Caco-2 (cell line): Measurements from ENCODE around the gene DHRS9. TPM values are rescaled to one million over a fixed set of nuclear protein-coding genes. Genes with fewer than 3 reads are reported as not detected.

Experiments used
- BruUV-seq: library from RNA; stranded (reverse); fragments of 400-500 nt; replicated peaks from 2 replicates; lab custom pipeline; 2021; lab: Mats Ljungman, UMichigan
- CTCF ChIA-PET: fragments of 300-600 bp; sonication (Branson Sonifier 250); formaldehyde crosslinking; loops from one replicate; lab custom pipeline; 2022; ENCODE audit warnings: antibody characterized with exemption; lab: Charles Lee
- POLR2A ChIA-PET: fragments of 300-600 bp; sonication (Branson Sonifier 250); formaldehyde crosslinking; loops from one replicate; lab custom pipeline; 2022; ENCODE audit warnings: antibody characterized with exemption; lab: Charles Lee
- DNase-seq, 2 experiments: peaks; one replicate each; pipeline versions ENCODE4 v3.0.0 to v3.0.0-alpha.2; 2020 to 2022
- H3K27me3 ChIP-seq: replicated peaks from 2 replicates; pipeline ENCODE4 v1.6.0; 2011; ENCODE audit warnings: low read length; ENCODE audit not compliant: control insufficient read depth, insufficient read depth
- H3K36me3 ChIP-seq: 2 replicates; pipeline ENCODE4 v1.5.1; 2011; ENCODE audit warnings: low read length; ENCODE audit not compliant: control insufficient read depth, insufficient read depth
- H3K4me1 ChIP-seq: fragments of 250-450 bp; sonication (Bioruptor Pico); 2 replicates; pipeline ENCODE4 v1.5.1; 2020; ENCODE audit warnings: mild to moderate bottlenecking
- H3K4me3 ChIP-seq: 2 replicates; pipeline ENCODE4 v1.5.1; 2011; ENCODE audit warnings: low read depth, mild to moderate bottlenecking, control low read depth, low read length
- H3K9me3 ChIP-seq: fragments of 250-450 bp; sonication (Bioruptor Pico); 2 replicates; pipeline ENCODE4 v1.5.1; 2020; ENCODE audit warnings: mild to moderate bottlenecking, moderate library complexity
- H3K27ac Mint-ChIP-seq: one replicate; pipeline ENCODE4 v1.8.0; 2022; ENCODE audit warnings: mixed read lengths; ENCODE audit not compliant: unreplicated experiment
- H3K27me3 Mint-ChIP-seq: one replicate; pipeline ENCODE4 v1.8.0; 2022; ENCODE audit warnings: mixed read lengths; ENCODE audit not compliant: insufficient read depth, unreplicated experiment
- H3K36me3 Mint-ChIP-seq: one replicate; pipeline ENCODE4 v1.8.0; 2022; ENCODE audit warnings: mild to moderate bottlenecking, mixed read lengths; ENCODE audit not compliant: insufficient read depth, unreplicated experiment
- H3K4me1 Mint-ChIP-seq: one replicate; pipeline ENCODE4 v1.8.0; 2022; ENCODE audit warnings: low read depth, mixed read lengths; ENCODE audit not compliant: unreplicated experiment
- H3K4me3 Mint-ChIP-seq: one replicate; pipeline ENCODE4 v1.8.0; 2022; ENCODE audit warnings: mild to moderate bottlenecking, moderate library complexity, mixed read lengths; ENCODE audit not compliant: unreplicated experiment
- H3K9me3 Mint-ChIP-seq: one replicate; pipeline ENCODE4 v1.8.0; 2022; ENCODE audit warnings: mixed read lengths; ENCODE audit not compliant: unreplicated experiment
- intact Hi-C: fragments of 100-400 bp; cut with micrococcal nuclease; formaldehyde crosslinking; loops from one replicate; pipeline ENCODE4 v1.10.0; 2022; ENCODE audit not compliant: unreplicated experiment
- total RNA-seq: library from RNA; stranded (reverse); gene quantifications from 2 replicates; pipeline ENCODE4 v1.2.3, GENCODE V29; 2022
- TF ChIP-seq, protein P1 (sequence below), 2 experiments: fragments of 200-600 bp in 1 of 2; IDR thresholded peaks; 1 replicate in 1 of 2; 2 replicates in 1 of 2; pipeline versions ENCODE4 v1.5.1 to v1.8.0; 2011 to 2022; ENCODE audit warnings: antibody characterized with exemption in 1 of 2, control low read depth in 1 of 2, inconsistent platforms in 1 of 2, low read depth in 1 of 2, low read length in 1 of 2, mild to moderate bottlenecking in 1 of 2, moderate library complexity in 1 of 2; ENCODE audit not compliant: insufficient read depth in 1 of 2, severe bottlenecking in 1 of 2, unreplicated experiment in 1 of 2

DHRS9 gene
- total RNA-seq, 1 experiment from 2014 or later = not detected

GRCh38 chr2:169034256-169034655 lies 35.1 kb upstream of the DHRS9 start:
- POLR2A ChIA-PET = no interaction called here
- H3K4me3 Mint-ChIP-seq = no peak overlapping the region

DNA sequence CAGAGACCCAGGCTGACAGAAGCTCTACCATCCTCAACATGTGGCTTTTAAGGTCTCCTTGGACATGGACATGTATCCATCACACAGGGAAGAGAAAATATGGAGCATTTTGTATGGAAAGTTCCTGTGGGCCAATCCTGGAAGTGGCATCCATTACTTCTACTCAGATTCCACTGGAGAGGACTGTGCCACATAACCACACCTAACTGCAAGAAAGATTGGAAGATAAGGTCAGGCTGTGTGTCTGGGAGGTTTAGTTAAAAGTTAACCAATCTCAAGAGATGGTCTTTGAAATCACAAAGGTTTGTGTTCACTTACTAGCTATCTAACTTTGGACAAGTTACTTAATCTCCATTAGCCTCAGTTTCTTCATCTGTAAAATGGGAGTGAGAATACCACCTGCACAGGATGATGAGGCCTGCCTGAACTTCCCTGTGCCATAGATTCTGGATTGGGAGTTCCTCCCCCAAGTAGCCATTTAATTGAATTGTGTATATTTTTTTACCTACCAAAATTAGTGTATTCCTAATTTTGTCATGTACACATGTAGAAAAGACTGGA lies 34.3 kb upstream of the DHRS9 start:
- intact Hi-C loops = no loop called here
- no TSS peak for BruUV-seq
- H3K4me1 ChIP-seq = no peaks in the 10 kb centered on the region
- CTCF ChIA-PET = no interaction called here
- no peaks in the 10 kb centered on the region for H3K9me3 ChIP-seq
- no peak for DNase-seq
- no peaks in the 10 kb centered on the region for H3K36me3 ChIP-seq
- H3K4me3 ChIP-seq = no peak overlapping the region
- no peaks in the 10 kb centered on the region for H3K27me3 ChIP-seq
- Mint-ChIP-seq H3K9me3 (no peaks in the 10 kb centered on the region), H3K4me3 (no peak overlapping the region), H3K27ac (no peak overlapping the region), H3K4me1 (no peaks in the 10 kb centered on the region), H3K27me3 (no peaks in the 10 kb centered on the region), H3K36me3 (no peaks in the 10 kb centered on the region)
- POLR2A ChIA-PET = interaction anchor here (0.5 kb wide), 1 partner anchor 671 kb away, joined by 3 read pairs; no protein-coding TSS in a partner anchor
- TF ChIP-seq, protein P1, sequence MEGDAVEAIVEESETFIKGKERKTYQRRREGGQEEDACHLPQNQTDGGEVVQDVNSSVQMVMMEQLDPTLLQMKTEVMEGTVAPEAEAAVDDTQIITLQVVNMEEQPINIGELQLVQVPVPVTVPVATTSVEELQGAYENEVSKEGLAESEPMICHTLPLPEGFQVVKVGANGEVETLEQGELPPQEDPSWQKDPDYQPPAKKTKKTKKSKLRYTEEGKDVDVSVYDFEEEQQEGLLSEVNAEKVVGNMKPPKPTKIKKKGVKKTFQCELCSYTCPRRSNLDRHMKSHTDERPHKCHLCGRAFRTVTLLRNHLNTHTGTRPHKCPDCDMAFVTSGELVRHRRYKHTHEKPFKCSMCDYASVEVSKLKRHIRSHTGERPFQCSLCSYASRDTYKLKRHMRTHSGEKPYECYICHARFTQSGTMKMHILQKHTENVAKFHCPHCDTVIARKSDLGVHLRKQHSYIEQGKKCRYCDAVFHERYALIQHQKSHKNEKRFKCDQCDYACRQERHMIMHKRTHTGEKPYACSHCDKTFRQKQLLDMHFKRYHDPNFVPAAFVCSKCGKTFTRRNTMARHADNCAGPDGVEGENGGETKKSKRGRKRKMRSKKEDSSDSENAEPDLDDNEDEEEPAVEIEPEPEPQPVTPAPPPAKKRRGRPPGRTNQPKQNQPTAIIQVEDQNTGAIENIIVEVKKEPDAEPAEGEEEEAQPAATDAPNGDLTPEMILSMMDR (IDR thresholded peaks at IDR 0.05; ENCODE audit: insufficient read depth in 1 of 2, low read depth in 1 of 2, low read length in 1 of 2, severe bottlenecking in 1 of 2, unreplicated experiment in 1 of 2) = no peak

More at GRCh38 chr2:169034256-169034655, 35.1 kb upstream of the DHRS9 start:
- no TSS peak for BruUV-seq
- Mint-ChIP-seq H3K9me3 (no peaks in the 10 kb centered on the region), H3K36me3 (no peaks in the 10 kb centered on the region), H3K27me3 (no peaks in the 10 kb centered on the region), H3K4me1 (no peaks in the 10 kb centered on the region), H3K27ac (no peak overlapping the region)
- Histone ChIP-seq H3K4me3 (no peak overlapping the region), H3K36me3 (no peaks in the 10 kb centered on the region), H3K27me3 (no peaks in the 10 kb centered on the region), H3K9me3 (no peaks in the 10 kb centered on the region), H3K4me1 (no peaks in the 10 kb centered on the region)
- intact Hi-C loops = no loop called here
- TF ChIP-seq, protein P1 (IDR thresholded peaks at IDR 0.05; ENCODE audit: insufficient read depth in 1 of 2, low read depth in 1 of 2, low read length in 1 of 2, severe bottlenecking in 1 of 2, unreplicated experiment in 1 of 2) = no peak
- CTCF ChIA-PET = no interaction called here
- no peak for DNase-seq

GRCh38 chr2:169035887-169036286 lies 33.5 kb upstream of the DHRS9 start:
- no peaks in the 10 kb centered on the region for H3K9me3 ChIP-seq
- no peaks in the 10 kb centered on the region for H3K4me1 Mint-ChIP-seq
- H3K4me3 ChIP-seq = no peak overlapping the region
- no peaks in the 10 kb centered on the region for H3K9me3 Mint-ChIP-seq
- CTCF ChIA-PET = no interaction called here
- TF ChIP-seq, protein P1 (IDR thresholded peaks at IDR 0.05; ENCODE audit: insufficient read depth in 1 of 2, low read depth in 1 of 2, low read length in 1 of 2, severe bottlenecking in 1 of 2, unreplicated experiment in 1 of 2) = no peak
- no peak for DNase-seq
- no peak overlapping the region for H3K4me3 Mint-ChIP-seq
- H3K27ac Mint-ChIP-seq = no peak overlapping the region
- POLR2A ChIA-PET = no interaction called here
- BruUV-seq = no TSS peak
- no peaks in the 10 kb centered on the region for H3K4me1 ChIP-seq
- H3K36me3 Mint-ChIP-seq = no peaks in the 10 kb centered on the region
- H3K27me3 Mint-ChIP-seq = no peaks in the 10 kb centered on the region
- H3K36me3 ChIP-seq = no peaks in the 10 kb centered on the region
- H3K27me3 ChIP-seq = no peaks in the 10 kb centered on the region
- intact Hi-C loops = no loop called here
